H4 (cell line): Measurements from ENCODE around the gene POLR3H. TPM values are rescaled to one million over a fixed set of nuclear protein-coding genes. Genes with fewer than 3 reads are reported as not detected.

Source experiments
- DNase-seq: peaks from one replicate; pipeline ENCODE4 v3.0.0-alpha.2; 2015; ENCODE audit warnings: low spot score
- total RNA-seq: library from RNA; depleted of rRNA; stranded (reverse); fragments of >200 nt; shearing (Covaris generic); gene quantifications from 2 replicates; pipeline ENCODE4 v1.2.3, GENCODE V29; 2014

Gene POLR3H
- total RNA-seq, 1 experiment from 2014 or later = 22.8 TPM

DNA sequence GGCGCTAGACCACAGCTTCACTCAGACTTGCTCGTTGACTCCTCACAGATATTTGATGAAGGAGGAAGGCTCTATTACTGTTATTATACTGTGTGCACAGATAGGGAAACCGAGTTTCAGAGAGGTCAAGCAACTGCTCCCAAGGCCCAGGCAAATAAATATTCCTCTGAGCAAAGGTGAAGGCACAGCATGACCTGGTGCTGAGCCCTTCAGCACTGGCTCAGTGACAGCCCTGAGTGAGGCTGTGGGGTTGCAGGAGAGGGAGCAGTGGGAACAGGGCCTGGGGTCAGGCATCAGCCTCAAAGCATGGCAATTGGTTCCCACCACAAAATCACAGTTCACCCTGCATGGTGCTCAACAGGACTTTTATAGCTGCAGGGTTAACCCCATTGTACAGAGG, 7.1 kb downstream of the POLR3H start:
- no peak for DNase-seq

DNA sequence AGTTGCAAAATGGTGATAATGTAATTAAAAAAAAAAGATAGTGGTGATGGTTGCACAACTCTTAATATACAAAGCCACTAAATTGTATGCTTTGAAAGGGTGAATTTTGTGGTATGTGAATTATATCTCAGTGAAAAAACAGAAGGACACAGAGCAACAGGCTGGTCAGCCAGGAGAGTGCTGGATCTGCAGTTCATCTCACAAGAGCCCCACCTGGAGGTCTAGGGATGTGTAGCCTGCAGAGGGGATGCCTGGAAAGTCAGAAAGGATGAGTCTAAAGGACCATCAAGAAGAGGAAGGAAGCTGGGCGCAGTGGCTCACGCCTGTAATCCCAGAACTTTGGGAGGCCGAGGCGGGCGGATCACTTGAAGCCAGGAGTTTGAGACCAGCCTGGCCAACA, 9.0 kb downstream of the POLR3H start:
- DNase-seq = no peak

DNA sequence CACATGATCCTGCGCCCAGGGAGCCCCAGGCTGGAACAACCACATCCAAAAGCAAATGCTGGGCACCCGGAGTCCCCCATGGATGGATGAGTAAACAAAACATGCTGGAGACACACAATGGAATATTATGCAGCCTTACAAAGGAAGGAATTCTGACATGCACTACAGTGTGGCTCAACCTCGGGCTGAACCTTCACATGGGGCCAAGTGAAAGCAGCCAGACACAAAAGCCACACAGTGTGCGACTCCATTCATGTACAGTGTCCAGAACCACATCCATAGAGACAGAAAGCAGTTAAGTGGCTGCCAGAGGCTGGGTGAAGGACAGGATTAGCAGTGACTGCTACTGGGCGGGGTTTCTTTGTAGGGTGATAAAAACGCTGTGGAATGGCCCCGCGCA, 10.1 kb downstream of the POLR3H start:
- DNase-seq = no peak

DNA sequence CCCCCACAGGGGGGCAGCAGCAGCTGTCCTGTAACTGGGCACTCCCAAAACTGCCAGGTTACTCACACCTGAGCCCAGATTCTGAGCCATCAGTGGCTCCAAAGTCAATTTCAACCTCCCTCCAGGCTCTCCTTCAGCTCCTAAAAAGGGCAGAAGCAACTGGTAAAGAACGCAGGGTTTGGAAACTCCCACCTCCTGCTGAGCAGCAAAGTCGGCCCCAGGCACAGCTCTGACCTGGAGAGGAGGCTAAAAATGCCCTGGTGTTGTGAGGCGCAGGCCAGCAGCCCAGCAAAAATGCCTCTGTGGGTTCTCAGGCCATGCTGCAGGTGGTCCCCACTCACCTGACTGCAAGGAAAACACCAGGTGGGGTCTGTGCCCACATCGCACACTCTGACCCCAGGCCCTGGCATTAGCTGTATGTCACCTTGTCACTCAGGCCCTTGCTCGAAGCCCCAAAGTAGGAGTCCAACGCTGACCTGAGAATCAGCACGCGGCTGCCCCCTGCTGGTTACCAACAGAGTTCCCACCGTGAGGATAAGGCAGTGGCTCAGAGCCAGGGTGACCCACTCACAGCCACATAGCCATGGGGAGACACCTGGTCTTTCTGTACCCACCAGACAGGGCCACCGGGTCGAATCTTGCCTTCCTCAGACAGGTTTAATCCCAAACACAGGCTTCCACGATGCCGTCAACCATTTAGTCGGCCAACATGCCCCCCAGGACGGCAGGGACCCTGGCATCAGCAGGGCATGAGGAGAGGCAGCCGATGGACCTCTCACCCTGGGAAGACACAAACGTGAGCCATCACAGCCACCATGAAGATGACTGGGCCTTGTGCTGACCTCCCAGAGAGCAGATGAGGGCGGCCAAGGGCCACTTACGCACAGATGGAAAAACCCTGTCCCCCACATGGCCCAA, 11.1 kb downstream of the POLR3H start:
- DNase-seq = peak; percentile 60

DNA sequence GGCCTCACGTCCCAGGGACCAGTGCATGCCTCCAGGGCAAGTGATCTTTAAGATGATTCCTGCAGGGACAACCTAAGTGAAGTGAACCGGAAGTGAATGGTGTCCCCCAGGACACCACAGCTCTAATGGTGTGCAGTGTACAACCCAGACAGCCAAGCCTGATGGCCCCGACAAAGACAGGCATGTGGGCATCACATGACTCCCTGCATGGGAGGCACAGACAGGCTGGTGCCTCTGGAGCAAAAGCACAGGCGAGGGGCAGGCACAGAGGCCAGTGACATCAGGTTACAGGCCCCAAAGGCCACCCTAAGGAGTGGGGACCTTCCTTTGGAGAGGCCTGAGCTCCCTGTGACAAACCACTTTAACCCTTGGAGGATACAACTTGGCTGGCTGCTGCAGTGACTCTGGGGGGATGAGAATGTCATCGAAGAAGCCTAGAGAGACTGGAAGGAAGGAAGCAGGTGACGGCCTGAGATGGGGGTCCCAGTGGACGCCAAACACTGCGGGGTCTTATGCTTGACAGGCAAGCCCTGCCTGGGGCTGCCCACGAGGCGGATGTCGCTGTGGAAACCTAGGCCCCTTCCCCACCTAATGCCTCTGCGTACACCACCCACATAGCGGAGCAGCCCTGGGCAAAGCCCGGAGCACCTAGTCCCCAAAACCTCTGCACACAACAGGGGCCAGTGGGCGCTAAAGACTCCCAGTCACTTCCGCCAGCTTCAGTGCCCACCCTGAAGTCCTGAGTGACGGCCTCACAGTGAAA, 12.4 kb downstream of the POLR3H start:
- no peak for DNase-seq

DNA sequence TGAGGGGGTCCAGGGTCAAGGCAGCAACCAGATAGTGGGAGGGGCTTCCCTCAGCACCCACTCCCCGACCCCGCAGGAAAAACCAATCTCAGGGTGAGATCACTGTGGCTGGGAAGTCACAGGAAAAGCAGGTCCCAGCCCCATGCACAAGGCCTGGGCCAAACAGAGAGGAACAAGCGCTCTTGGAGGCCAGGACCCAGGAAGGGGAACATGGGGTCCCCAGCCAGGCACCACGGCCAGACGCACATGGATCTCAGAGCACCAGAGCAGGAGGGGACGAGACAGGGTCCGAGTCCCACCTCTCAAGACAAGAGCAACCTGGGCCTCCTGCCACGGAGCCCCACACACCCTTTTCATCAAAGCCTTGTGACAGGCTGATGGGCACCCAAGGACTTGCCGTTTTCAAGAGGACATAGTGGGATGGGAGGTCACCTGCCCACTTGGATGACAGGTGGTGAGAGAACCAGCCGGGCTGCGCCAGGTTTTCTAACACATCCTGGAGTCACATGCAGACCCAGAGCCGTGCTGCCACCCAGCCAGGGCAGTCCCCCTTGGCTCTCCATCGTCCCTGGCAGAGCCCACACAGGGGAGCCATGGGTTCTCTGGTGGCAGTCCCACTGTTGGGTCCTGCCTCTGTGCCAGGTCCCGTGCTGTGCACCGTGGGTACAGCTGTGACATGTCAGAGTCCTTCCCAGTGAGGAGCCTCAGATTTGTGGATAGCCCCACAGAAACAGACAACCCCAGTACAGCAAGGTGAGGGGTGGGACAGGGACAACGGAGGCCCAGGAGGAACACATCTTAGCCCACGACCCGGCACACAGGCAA, 13.2 kb downstream of the POLR3H start:
- no peak for DNase-seq

DNA sequence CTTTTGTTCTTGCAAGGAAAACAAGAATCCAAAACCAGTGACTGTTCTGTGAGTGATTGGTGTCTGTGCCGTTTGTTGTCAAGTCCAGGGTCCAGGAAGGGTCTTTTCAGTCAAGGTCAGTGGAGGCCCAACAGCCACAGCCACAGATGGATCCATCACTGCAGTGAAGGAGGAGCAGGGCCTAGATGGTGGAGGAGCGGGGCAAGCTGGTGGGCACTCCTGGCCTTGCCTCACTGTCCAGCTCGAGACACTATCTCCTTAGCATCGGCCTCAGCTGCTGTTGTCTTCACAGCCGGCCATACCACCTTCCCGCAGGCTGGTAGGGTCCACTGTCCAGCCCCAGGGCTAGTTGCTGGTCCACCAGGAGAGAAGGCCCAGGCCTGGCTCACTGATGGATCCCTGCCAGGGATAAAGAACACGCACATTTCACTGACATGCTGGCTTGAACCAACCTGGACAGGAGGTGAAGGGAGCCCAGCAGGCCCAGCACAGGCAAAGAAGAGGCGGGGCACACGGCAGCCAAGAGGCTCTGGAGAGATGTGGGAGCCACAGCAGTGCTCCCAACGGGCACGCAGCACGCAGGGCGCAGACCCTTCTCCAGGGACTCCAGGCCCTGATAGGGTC, 15.2 kb downstream of the POLR3H start:
- no peak for DNase-seq

DNA sequence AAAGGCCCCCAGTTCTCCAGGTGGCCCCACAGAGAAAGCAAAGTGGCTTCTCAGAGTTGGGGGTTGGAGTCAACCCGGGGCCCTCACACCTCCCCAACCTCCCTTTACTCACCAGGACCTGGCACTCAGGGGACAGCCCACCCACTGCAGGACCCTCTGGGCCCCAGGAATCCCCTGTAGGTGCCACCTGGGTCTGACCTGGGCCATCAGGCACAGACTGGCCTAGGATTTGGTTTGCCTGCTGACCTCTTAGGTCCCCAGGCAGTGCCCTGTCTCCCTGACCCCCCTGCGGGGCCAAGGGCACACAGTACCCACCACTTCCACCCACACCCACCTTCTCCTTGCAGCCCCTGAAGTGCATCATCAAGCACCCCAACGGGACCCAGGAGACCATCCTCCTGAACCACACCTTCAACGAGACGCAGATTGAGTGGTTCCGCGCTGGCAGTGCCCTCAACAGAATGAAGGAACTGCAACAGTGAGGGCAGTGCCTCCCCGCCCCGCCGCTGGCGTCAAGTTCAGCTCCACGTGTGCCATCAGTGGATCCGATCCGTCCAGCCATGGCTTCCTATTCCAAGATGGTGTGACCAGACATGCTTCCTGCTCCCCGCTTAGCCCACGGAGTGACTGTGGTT, 16.0 kb downstream of the POLR3H start:
- no peak for DNase-seq

DNA sequence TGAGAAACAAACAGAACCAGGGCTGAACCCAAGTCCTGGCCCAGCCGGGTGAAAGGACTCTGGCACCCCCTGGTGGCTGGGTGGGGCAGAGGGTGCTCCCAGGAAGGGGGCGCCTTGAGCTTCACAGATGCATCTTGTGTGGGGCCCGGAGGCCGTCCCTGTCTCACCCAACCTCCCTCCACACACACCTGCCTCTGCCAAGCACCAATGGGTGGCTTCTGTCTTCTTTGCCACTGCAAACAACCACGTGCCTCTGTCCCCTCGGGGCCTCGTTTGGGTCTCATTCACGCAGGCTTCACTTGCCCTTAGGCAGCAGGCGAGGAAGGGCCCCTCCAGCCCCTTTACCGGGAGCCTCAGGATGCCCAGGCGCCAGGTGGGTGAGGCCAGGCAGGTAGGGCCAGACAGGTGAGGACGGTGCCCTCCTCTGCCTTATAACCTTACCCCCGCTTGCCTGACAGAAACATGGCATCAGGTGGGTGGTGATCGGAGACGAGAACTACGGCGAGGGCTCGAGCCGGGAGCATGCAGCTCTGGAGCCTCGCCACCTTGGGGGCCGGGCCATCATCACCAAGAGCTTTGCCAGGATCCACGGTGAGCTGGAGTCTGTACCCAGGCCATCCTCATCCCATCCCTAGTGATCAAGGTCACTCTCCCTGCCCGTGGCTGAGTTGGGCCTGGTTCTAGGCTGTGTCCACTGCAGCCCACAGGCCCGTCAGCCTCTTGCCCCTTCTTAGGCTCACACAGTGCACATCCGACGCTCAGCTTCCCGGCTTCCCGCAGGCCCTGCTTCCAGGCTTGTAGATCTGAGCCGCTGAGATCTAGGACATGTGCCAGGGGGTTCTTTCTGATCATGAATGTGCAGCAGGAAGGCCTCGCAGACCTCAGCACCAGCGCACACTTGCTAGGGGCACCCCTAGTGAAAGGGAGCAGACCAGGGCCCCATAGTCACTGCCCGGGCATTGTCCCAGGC, 17.2 kb downstream of the POLR3H start:
- DNase-seq = no peak

DNA sequence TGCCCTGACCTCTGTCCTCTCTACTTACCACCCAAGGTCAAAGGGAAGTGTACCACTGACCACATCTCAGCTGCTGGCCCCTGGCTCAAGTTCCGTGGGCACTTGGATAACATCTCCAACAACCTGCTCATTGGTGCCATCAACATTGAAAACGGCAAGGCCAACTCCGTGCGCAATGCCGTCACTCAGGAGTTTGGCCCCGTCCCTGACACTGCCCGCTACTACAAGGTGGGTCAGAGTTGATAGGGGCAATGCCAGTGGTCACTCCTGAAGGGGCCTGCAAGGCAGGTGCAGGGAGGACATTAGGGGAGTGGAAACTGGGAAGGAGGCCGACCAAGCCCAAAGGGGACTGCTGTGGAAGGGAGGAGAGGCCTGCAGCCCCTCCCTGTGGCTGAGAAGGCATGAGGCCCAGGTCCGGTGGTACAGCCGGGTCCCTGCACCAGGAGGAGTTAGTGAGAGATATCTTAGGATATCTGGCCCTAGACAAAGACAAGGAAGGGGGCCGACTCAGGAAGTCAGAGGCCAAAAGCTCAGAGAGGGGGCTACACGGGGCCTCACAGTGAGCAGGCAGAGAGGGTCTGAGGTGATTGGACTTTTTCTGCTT, 17.9 kb downstream of the POLR3H start:
- DNase-seq = no peak

DNA sequence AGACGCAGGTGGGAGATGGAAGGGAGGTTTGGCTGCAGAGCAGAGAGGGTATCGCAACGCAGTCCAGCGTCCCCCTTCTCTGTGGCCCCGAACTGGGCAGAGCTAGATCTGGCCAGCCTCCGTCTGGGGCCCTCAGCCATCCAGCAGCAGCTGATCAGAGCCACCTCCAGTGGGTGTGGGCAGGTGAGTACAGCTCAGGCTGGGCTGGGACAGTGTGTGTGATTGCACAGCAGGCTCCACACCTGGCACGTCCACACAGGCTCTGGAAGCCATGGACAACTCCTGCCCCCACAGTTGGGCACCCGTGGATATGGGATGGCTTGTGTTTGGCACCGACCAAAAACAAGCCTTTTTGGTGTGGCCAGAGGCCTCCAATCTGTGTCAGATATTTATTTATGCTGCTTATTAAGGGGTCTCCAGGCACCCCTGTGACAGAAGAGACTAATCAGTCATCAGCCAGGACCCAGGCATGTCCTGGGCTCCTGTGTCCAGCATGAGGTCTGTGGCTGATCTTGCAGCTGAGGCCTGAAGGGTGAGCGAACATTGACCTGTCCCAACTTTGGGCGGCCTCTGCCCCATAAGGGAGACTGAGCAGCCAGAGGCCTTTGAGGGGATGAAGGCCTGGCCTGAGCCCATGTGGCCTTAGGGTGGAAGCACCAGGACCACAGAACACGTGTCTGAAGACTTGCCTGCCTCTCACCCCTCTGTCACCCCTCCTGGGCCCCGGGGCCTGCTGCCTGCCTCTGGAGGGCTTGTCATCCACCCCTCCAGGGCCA, 18.6 kb downstream of the POLR3H start:
- DNase-seq = no peak

DNA sequence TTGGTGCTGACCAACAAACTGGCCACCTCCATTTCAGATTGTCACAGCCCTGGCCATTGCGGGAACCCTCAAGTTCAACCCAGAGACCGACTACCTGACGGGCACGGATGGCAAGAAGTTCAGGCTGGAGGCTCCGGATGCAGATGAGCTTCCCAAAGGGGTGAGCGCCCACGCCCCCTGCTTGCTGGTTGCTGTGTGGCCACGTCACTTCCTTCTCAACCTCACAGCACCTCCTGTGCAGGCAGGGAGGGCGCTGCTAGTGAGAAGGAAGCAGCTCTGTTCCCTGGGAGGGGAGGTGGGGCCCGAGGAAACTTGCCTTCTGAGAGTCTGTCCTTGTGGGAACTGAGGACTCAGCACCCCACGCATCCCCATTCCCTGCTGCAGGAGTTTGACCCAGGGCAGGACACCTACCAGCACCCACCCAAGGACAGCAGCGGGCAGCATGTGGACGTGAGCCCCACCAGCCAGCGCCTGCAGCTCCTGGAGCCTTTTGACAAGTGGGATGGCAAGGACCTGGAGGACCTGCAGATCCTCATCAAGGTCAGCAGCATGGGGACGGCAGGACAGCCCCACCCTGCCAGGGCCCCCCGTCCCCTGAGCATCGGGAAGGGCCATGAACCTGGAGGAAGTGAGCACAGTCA, 19.3 kb downstream of the POLR3H start:
- DNase-seq = no peak

DNA sequence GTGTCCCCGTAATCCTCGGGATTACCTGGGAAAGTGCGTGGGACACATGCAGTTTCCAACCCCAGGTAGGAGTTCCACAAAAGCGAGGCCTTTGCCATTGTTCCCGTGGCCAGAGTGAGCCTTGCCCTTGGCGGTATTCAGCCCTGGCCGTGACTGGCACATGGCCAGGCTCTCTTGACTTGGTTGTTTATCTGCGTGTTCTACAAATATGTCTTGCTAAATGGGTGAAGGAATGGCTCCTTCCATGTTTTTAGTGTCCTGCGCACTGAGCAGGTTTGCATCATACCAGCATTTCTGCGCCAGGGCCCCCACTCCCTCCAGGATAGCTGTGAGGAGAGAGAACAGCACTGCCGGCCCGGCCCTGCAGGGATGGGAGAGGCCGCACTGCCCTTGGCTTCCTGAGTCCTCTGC, 20.0 kb downstream of the POLR3H start:
- no peak for DNase-seq

DNA sequence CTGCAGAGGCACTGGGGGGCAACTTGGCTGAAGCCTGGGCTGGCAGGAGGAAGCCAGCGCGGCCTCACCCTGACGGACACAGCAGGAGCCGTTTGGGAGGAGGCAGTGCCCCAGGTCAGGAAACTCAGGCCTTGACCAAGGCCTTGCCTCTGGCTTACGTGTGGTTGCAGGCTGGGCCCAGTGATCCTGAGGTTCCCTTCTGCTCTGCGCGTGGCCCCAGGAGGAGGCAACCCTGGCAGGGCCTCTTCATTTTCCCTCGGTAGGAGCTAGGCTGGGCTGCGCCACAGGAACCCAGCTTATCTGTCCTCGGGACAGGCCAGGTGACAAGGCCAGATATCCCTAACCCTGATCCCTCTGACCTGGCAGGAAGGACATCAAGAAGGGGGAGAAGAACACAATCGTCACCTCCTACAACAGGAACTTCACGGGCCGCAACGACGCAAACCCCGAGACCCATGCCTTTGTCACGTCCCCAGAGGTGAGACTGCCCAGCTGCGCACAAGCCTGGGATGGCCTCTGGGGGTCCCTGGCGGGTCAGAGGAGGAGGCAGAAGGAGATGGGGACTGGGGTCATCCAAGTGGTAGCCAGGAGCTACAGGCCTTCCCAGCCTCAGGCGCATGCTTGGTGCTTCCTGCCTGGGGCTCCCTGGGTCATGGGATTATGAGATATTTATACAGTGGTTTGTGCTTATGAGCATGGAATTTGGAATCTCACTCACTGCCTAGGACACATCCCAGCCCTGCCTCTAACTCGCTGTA, 20.6 kb downstream of the POLR3H start:
- peak; percentile 47 for DNase-seq

DNA sequence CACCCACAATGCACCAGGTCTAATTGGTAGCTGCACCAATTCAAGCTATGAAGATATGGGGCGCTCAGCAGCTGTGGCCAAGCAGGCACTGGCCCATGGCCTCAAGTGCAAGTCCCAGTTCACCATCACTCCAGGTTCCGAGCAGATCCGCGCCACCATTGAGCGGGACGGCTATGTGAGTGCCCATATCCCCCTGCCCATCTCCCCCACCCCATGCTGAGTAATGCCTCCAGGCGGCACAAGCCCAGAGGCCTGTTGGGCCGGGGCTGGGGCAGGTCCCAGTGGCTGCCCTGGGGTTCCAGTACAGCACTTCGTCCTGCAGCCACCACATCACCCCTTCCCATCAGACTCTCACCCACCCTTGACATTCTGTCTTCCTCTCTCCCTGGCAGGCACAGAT, 21.5 kb downstream of the POLR3H start:
- DNase-seq = no peak

DNA sequence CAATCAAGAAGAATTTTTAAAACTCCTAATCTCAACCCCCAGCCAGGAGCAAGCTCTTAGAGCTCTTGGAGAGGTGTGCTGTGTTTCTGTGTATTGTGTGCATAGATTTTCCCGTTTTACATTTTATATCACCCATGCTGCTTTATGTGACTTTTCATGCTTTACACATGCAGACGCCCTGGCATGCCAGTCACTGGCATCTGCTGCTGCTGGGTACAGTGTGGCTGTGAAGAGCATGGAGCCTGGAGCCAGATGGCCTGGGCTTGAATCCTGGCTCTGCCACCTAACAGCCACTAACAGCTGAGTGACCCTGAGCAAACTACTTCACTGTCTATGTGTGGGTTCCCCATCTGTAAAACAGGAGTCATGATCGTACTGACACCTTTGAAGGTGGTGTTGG, 23.1 kb downstream of the POLR3H start:
- no peak for DNase-seq

DNA sequence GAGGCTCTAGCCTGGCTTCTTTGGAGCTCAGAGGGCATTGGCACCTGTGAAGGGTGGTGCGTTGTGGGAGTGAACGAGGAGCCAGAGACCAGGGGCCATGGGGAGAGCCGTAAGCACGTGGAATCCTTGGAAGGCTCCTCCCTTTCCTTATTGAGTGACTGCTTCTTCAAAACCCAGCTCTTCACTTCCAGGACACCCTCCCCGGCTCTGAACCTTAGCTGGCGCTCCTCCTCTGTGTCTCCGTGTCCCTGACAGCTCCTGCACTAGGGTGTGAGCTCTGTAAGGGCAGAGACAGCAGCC, 26.3 kb downstream of the POLR3H start:
- no peak for DNase-seq
